Stimulated activated naive CD4-positive, alpha-beta T cell treated with Interleukin-2 at 50 U/mL for 16 hours (primary cell): ENCODE data around the gene FRMD5.

Experiments used
- DNase-seq: peaks from one replicate; lab custom pipeline; 2025; lab: John Stamatoyannopoulos, UW

FRMD5 gene

DNA sequence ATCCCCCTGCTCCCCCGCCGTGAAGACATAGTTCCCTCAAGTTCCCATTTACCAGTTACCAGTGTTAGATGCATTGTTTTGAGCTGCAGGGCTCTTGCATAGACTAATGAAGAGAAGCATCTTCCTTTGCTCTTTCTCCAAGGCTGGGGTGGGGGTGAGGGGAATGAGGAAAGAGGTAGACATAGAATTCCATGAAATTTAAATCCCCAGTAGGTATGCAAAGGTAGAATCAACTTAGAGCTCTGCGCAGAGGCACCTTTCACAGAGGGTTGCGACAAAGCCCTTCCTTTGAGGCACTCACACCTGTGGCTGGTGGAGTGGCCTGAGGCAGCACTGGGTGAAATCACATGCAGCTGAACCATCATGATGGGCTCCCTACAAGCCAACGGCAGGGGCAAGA, 266.9 kb downstream of the FRMD5 start:
- no peak for DNase-seq

DNA sequence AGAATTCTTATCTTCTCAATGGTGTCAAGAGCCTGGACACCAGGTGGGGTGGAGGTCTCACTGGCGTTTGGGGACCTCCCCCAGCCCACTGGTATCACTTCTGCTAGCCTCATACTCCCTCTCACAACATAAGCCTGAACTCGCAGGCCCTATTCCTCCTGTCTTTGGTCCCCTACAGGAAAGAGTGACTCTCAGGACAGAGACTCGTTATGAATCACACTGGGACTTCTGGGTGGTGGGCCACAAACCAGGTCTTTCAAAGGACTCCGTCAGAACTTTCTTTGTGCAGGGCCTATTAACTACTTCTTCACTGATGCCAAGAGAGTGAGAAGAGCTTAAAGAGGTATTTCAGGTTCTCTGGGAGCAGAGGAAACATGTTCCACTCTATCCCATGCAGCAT, 267.9 kb downstream of the FRMD5 start:
- no peak for DNase-seq

DNA sequence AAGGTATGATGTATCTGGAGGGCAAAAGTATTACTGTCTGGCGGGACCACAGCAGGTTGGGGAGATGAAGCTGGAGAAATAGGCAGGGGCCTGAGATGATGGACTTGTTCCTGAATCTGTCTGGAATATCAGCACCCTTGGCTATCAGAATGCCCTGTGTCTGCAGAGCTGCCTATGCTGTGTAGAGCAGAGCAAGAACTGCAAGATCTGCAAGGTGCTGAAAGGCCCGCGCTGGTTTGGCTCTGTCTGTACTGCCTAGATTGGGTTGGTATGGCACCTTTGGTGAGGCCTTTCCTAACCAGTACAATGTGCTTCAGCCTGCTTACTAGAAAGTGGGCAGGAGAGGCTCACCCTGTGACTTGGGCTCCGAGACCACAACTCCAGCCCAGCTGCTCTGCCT, 271.5 kb downstream of the FRMD5 start:
- DNase-seq = no peak

DNA sequence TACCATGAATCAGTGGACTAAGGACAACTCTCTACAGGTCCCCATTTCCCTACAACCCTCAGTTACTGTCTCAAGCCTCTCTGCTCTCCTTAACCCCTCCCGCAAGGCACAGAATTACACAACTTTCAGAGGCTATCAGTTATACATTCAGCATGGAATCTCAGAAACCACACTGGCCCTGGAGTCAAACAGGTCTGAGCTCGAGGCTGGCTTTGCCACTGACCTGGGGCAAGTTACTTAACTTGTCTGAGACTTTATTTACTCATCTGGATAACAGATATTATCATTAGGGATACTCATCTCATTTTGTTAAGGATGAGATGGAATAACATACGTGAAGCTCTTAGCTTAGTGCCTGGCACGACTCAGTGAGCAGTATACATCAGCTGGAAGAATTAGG, 273.1 kb downstream of the FRMD5 start:
- no peak for DNase-seq

DNA sequence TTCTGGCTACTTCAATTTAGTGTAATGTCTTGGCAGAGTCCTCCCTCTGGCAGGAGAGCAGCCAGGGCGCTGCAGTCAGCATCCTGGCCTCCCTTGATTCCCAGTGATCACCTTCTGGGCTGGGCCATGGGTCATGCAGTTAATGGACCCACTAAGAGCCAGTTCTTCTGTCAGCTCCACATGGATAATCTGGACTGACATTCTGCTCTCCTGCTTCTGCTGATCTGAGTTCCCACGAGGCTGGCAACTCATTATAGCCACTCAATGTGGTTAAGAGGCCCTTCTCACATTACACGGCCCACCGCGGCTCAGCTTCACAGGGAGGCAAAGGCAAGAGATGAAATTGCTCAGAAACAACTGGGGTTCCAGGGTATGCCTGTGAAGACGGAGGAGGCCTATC, 274.3 kb downstream of the FRMD5 start:
- DNase-seq = no peak

DNA sequence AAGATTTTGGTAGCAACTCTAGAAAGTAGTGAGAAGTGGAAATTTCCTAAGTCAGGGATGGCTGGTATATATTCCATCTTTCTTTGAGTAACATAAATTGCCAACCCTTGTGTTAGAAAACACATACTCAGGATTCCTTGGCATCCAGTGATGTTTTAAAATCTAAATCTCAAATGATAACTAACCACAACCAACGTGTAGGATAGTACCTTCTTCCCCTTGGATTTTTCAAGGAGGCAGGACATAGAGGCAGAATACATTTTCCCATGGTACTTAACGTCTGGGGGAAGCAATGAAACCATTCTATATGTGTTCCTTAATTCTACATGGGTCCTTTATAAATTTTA, 274.8 kb downstream of the FRMD5 start:
- no peak for DNase-seq

DNA sequence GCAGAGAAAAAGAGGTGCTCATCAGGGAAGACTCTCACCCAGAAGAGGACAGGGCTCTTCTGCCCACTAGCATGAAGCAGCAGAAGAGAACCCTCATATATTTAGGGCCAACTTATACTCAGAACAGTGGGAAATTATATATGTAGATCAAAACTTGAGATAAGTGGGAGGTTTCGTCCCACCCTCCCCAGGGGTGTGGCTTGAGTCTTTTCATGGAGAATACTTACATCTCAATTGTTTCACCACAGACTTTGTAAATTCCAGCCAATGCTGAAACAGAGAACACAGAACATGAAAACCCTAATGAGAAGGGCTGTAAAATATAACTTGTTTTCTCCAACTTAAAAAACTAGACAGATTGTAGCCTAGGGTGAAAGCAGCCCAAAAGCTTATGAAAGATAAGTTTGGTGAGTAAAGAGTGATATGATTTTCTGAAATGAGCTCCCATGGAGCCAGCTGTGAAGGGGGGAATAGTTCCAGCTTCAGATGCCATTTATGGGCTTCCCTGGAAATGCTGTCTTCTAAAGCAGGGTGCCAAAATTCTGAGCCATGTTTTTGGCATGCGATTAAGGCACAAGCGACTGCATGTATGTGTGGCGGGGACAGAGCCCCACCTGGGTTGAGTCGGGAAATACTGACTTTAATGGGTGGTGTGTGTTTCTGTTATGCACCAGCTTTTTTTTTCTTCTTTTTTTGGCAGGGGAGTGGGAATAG, 275.4 kb downstream of the FRMD5 start:
- DNase-seq = no peak

DNA sequence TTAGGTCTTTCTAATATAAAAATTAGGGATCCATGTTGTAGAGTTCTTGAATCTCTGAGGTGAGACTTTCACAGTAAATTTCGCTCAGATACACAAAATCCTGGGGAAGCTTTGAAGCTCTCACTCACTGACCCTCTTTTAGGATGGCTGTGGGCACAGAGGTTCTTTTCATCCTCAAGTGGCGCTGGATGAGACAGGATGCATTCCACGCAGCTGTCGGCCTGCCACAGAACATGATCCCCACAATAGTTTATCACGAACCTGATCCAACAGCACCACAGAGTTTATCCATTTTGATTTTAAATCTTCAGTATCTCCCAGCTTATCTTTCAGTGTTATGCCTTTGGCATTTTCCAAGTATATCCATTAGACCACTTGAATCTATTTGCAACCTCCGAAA, 276.4 kb downstream of the FRMD5 start:
- DNase-seq = no peak

DNA sequence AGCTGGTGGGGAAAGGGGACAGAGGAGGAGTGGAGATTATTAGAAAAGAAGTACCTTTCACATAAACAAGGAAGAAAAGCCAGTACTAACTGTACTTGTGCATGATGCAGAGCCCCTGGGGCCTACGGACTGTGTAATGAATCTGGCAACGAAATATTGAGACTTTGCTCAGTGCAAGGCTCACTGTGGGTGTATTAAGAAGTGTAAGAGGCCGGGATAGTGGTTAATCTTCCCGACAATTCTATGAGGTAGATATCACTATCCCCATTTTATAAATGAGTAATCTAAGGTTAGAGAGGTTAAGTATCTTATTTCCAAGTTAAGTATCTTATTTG, 278.8 kb downstream of the FRMD5 start:
- DNase-seq = no peak

DNA sequence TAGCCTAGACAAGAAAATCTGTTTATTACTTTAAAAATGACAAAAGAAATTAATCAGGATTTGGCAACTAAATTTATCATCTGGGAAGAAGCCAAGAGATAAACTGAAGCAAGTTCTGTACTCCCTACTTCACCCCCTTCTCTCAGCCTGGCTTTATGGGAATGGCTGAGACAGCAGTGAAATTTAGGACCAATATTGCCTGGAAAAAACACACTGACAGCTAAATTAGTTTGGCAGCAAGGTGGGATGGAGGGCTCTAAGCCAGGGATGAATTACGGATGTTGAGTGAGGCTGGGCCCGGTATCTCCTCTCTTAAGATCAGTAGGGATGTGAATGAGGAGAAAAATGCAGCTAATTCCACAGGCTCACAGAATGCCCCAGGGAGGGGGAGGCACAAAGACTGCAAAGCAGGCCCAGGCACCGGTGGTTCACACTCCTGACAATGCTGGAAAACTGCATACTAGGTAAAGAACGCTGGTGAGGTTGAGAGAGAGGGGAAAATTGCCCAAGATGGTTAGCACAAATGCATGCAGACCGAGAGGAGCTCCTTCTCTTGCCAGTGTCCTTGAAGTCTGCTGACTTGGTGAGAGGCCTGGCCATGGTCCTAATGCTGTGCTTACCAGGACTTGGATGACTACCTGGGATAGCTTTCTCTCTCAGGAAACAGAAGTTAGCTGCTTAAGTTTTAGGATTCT, 279.3 kb downstream of the FRMD5 start:
- no peak for DNase-seq

DNA sequence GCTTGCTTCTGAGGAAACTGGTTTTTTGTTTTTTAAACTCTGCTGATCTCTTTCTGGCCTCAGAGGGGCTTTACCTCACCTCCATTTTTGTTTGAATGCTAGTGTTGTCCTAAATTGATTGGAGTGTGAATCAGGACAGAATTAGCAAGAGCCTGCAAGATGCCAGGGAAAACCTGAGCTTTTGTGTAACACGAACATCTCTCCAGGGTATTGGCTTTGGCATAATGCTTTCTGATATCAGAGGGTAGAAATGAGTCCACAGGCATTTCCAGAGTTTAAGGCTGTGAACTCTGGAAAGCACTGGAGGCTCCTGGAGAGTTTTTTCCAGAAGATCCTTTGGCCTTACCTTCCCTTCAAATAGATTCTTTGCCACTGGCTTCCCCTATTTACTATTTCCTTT, 281.1 kb downstream of the FRMD5 start:
- no peak for DNase-seq

DNA sequence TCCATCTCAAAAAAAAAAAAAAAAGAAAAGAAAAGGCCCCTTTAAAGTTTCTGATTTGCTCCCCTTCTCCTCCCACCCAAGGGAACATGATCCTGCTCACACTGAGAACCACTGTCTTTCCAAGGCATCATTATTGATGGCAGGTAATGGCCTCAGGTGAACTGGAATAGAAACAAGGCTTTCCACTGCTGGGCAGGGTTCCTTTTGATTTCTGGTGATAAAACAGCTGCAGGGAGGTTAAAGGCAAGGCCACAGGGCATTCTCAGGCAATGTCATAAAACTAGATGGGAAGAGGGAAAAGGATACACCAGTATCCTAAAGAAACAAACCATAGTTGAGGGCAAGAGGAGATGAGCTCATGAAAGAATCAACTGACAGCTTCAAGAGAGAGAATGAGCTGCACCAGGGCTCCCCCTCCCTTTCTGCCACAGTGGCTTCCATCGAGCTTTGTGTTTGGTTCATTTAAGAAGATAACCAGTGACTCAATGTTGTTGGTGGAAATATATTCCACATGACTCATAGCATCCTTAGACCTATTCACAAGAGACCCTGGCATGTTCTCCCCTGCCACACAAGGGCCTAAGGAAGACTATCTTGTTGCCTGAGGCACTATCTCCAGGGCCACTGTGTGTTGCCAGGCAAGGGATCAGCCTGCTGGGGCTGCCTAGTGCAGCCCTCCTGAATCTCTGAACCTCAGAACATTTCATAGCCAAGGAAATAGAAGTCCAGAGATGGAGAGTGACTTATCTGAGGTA, 281.9 kb downstream of the FRMD5 start:
- no peak for DNase-seq

DNA sequence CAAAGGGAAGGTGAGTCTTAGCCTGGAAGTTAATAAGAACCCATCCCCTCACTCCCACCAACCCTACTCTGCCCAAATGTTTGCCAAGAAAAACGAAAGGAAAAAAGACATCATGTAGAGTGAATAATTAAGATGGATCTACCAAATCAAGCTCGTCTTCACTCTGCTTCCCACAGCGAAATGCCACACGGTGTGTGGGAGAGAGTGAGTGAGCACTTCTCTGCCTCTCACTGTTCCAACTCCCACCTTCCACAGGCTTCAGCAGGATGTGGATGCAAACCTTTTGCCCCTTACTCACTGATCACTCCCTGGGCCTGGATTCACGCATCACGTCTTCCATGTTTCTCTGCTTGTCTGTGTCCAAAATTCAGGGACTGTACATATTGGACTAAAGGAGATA, 282.9 kb downstream of the FRMD5 start:
- no peak for DNase-seq

DNA sequence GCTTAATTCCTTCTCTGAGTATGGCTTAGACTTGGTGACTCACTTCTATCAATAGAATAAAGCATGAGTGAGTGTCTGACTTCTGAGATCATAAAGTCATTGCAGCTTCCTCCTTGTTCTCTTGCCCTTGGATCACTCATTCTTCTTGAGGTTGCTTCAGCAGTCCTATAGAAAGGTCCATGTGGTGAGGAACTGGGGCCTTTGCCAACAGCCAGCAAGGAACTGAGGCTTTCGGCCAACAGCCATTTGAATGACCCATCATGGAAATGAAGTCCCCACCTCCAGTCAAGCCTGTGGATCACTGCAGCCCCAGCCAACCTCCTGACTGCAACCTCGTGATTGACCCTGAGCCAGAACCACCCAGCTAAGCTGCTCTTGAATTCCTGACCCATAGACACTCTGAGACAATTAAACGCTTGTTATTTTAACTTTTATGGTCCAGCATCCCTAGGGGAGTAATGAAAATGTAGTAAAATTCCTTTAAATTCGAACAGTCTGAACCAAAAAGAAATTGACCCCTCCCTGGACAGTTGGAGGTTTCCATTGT, 283.8 kb downstream of the FRMD5 start:
- no peak for DNase-seq

DNA sequence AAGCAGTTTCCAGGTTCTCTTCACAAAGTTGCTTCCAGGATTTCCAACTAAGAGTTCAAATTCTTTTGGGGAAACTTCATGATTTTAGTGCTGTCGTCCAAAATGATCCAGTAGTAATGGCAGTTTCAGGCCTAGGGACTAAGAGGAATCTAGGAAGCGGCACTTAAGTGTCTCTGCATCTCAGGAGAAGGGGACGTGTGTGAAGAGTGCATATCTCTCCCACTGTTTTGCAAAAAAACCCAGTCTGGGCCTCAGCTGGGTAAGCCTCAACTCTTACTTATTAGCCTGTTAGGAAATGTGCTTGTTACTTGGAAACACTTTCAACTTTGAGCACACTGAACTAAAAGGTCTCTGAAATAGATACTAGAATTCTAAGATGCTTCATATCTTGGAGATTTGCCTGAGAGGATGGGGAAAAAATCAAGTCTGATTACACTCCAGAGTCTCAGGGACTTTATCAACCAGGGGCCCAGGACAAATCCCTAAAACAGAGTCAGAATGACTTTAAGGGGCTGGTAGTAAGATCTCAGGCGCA, 286.5 kb downstream of the FRMD5 start:
- no peak for DNase-seq

DNA sequence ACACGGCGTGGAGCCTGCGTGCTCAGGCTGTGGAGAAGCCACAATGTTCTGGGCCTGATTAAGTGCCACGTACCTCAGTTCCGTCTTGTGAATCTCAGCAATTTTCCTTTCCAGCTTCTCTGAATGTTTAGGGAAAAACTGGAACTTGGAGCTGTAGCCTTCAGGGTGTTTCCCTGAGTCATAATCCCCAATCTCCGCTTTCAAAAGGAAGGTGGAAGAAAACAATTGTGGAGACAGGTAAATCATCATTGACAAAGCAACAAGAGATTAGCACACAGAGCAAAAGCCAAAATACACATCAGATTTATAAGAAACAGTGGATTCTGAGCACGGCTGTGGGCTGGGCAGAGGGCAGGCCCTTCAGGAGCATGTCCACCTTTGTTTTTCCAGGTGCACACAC, 289.3 kb downstream of the FRMD5 start:
- no peak for DNase-seq

DNA sequence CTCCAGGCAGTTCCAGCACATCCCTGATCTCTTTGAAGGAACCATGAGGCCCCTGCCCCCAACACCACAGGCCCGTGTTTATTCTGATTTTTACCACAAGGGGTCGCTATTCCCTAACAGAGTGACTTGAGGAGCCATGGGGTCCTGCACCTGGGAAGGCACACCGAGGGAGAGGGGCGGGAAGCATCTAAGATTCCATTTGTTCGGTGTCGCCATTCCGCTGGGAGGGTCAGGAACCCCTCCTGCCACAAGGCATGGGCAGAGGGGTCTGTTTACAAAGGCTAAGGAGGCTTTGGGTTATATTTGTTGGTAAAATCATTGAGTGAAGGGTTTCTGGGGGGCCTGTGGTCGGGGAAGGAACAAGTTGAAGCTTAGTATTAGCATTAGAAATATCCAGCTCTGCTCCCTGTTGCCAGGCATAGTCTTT, 291.2 kb downstream of the FRMD5 start:
- DNase-seq = peak; percentile 10

DNA sequence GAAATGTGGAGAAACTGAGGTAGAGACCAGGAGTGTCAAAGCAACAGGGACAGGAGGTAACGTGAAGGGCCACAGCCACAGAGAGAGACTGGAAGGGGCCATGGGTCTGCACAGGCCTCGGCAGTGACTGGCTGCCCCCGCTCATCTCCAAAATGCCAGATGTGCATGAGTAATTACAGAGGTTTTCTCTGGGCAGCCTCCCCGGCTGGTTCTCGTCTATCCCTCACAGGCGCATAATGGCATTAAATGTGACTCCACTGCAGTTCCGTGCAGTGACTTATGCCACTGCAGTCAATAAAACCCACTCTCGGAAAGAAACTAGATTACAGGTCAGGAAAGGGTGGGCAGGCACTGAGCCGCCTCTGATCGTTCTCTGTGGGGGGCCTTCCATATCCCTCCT, 293.6 kb downstream of the FRMD5 start:
- DNase-seq = no peak

DNA sequence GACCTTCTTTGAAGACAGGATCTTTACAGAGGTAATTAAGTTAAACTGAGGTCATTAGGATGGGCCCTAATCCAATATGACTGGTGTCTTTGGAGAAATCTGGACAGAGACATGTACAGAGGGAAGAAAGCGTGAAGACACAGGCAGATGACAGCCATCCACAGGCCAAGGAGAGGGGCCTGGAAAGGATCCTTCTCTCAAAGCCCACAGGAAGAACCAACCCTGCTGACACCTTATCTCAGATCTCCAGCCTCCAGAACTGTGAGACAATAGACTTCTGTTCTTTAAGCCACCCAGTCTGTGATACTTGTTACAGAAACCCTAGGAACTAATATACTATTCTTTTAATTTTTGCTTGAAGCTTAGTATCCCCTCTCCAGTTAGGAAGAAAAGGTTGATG, 294.1 kb downstream of the FRMD5 start:
- DNase-seq = no peak

DNA sequence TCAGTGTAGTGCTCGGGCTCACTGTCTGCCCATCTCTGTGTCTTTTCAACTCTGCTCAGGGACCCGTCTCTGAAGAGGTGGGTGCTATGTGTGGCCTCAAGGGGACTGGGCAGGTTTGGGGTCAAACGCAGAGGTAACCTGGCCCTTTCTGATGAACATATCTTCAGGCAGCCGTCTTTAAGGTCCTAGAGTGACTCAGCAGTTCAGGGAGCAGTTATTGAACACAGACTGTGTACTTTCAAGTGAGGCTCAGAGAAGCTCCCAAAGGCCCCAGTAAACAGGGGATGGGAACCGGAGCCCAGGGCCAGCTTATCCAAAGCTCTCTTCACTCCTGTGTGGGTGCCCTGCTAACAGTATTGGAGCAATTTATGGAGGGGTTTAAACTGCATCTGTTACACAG, 295.1 kb downstream of the FRMD5 start:
- DNase-seq = no peak

DNA sequence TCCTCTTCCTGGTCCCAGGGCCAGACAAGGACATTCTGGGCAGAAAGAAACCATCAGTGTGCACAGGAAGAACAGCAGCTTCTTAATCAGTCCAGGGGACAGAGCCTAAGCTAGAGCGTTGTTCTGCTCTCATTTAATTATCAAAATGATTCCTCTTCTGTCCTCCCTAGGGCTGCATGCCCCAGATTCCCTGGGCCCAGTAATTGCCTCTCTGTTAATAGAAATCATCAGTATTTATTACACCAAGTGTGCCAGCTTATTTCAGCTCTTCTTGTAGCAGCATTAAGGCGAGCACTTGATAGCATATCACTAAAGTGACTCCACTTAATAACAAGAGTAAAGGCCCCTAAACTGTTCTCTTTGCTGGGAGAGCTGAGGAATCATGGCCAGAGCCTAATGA, 296.2 kb downstream of the FRMD5 start:
- DNase-seq = no peak

DNA sequence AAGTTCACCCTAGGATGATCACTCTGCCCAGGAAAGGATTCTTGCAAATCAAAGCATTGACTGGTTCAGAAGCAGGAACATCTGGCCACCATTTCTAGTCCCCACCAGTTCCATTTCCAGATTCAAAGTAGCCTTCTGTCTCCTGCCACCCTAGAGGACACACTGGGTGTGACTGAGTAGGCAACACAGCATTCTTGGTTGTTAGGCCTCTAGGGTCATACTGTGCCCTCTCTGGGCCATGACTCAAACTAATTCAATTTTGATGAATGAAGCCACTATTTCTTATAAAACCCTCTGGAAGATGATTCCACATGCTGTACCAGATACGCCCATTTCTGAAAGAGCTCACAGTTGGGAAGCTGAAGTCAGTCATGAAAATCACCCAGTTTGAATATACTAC, 298.5 kb downstream of the FRMD5 start:
- no peak for DNase-seq

DNA sequence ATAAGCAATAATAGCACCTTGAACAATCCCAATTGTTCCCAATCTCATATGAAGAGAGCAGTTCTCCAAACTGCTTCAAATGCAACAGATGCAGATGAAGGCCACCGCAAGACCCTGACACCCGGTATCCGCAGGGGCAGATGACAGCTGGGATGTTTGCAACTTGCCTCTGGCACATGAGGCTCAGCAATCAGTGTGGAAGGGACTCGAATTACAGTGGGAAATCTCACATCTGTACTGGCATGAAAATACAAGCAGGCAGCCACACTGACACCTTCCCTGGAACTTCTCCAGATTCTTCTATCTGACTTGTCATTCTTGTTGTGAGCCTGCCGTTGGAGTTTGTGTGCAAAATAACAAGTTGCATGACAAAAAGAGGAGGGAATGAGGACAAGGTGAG, 299.5 kb downstream of the FRMD5 start:
- DNase-seq = no peak
